Amniotic epithelial cell (primary cell): ENCODE results near the gene NUDT14.

Experiments
- DNase-seq: peaks from one replicate; pipeline ENCODE4 v3.0.0-alpha.2; 2010; ENCODE audit warnings: low read depth

NUDT14 gene

GRCh38 chr14:105158794-105159193 lies 22.3 kb downstream of the NUDT14 start:
- DNase-seq = no peak

GRCh38 chr14:105157872-105158271 lies 23.2 kb downstream of the NUDT14 start:
- no peak for DNase-seq

- DNase-seq = no peak
These were observed 24.4 kb downstream of the NUDT14 start for GRCh38 chr14:105156414-105157375.

- DNase-seq = no peak
These were observed 25.3 kb downstream of the NUDT14 start for GRCh38 chr14:105155681-105156413.

- no peak for DNase-seq
These were observed 26.0 kb downstream of the NUDT14 start for GRCh38 chr14:105155071-105155651.

- DNase-seq = no peak
These were observed 26.6 kb downstream of the NUDT14 start for GRCh38 chr14:105154476-105154871.

- no peak for DNase-seq
These were observed 27.2 kb downstream of the NUDT14 start for GRCh38 chr14:105153739-105154475.

- no peak for DNase-seq
These were observed 27.8 kb downstream of the NUDT14 start for GRCh38 chr14:105153331-105153731.

GRCh38 chr14:105152794-105153241 lies 28.3 kb downstream of the NUDT14 start:
- DNase-seq = no peak

GRCh38 chr14:105151838-105152793 lies 29.0 kb downstream of the NUDT14 start:
- DNase-seq = no peak

- no peak for DNase-seq
These were observed 29.9 kb downstream of the NUDT14 start for GRCh38 chr14:105151084-105151837.

- DNase-seq = no peak
These were observed 30.6 kb downstream of the NUDT14 start for GRCh38 chr14:105150368-105151083.

GRCh38 chr14:105150026-105150367 lies 31.1 kb downstream of the NUDT14 start:
- no peak for DNase-seq

- DNase-seq = no peak
These were observed 31.8 kb downstream of the NUDT14 start for GRCh38 chr14:105149146-105149781.

GRCh38 chr14:105148604-105149145 lies 32.4 kb downstream of the NUDT14 start:
- no peak for DNase-seq

GRCh38 chr14:105147671-105148603 lies 33.2 kb downstream of the NUDT14 start:
- DNase-seq = no peak

GRCh38 chr14:105146976-105147635 lies 34.0 kb downstream of the NUDT14 start:
- DNase-seq = no peak
